NCI-H524 (cell line): ENCODE results near the gene TMEM243.

Experiments
- DNase-seq, 2 experiments: peaks; one replicate each; lab custom pipeline; 2025; lab: John Stamatoyannopoulos, UW

The TMEM243 gene

DNA sequence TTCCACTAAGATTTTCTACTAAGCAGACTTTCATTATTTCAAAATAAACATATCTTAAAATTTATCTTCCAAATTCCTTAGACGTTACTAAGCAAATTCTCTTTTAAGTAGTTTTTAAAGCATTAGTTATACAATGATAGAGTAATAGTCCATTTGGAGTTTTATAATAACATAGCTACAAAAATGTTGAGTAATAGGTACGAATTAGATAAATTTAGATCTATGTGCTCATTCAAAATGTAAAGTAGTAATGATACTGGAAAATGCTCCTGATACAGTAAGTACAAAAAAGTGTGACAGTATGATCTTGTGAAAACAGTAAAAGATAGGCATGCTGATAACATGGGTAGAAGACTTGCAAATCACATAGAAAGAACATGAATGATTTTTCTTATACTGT lies 62.8 kb downstream of the TMEM243 start:
- DNase-seq: no peak

- no peak for DNase-seq
These were observed 63.7 kb downstream of the TMEM243 start for GRCh38 chr7:87155788-87156187.

GRCh38 chr7:87154569-87154968 lies 65.0 kb downstream of the TMEM243 start:
- no peak for DNase-seq

GRCh38 chr7:87154166-87154565 lies 65.4 kb downstream of the TMEM243 start:
- DNase-seq: no peak

- DNase-seq: no peak
These were observed 66.5 kb downstream of the TMEM243 start for GRCh38 chr7:87152897-87153641.

DNA sequence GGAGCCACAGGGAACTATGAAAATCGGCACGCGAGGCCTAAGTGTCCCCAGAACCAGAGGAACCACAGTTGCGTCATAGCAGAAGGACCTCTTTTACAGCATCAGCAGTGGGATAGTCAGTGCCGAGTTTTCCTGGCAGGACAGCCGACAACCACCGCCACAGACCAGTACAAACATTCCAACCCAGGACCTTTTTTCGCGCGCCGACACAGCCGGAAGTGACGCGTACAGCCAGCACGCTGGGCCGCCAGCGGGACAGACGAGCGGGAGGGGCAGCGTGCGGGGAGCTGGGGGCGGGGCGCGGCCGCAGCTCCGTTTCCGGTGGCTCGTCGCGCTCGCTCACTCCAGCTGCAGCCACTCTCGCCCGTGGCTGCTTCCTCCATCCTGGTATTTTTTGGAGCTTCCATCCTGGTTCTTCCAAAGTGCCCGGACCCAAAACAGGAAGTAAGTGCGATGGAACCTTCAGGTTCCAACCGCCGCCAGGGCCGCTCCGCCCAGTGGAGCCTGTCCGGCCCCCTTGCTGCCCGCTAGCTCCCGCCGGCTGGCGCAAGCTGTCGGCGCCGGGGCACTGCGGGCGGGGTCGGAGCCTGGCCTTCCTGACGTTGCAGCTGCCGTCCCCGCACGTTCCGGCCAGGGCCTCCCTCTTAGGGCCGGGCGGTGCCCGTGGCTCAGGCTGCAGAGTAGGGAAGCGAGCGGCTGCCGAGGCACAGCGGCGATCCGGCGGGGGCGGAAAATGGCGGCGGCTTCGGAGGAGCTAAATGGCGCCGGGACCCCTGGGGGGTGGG lies 67.2 kb downstream of the TMEM243 start, which contains the start of gene DMTF1:
TSS of gene DMTF1 (plus strand) at position 342 of the 785 bp plus-strand sequence. CDS start 12,489 bp downstream, outside the sequence.
- DNase-seq: peak; percentile 82 to 92

DNA sequence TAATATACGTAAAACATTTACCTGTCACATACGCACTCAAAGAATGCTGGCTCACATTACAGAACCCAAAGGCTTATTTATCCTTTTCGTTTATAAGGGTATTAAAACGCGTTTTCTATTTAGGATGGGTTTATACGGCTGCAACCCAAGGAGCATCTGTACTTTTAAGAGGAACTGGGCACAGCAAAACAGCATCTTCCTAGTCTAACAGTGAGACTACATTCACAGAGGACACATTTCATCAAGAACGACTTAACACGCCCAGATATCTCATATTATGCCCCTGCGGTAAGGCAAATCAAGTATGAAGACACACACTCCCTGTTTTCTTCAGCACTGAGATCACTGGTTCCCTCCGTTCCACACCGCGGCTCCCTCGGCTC lies 67.8 kb downstream of the TMEM243 start:
- DNase-seq: no peak

DNA sequence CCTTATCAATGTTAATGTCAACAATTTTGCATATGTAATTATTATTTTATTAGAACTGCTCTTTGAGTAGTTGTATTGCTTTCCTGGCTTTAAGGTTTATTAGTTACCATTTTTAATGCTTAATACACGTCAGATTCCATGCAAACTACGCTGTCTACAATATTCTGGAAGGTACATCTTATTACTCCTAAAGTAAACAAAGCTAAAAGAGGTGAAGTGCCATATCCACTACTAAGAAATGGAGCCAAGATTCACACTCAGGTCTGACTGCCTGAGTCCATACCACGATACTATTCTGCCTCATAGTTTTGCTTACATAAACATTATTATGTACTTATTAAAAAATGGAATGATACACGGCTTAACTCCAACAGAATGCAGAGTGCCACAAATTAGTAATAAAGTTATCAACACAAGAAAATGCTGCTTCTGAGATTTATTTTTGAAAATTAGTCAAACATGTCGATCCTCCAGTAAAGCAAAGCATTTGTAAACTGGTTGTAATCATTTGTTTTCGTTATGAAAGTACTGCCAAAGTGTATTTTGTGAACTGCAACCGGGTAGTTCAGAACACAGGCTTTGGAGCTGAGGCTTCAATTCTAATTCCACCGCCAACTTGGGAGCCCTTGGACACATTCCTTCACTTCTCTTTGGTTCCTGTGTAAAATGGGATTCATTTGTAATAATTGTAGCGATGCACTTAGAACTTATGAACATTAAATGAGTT lies 68.4 kb downstream of the TMEM243 start:
- no peak for DNase-seq

- DNase-seq: peak in 1 of 2 experiments; percentile 10
These were observed 71.1 kb downstream of the TMEM243 start for GRCh38 chr7:87148332-87148955.

- peak; percentile 29 to 68 for DNase-seq
These were observed 72.0 kb downstream of the TMEM243 start for GRCh38 chr7:87147500-87147899.

DNA sequence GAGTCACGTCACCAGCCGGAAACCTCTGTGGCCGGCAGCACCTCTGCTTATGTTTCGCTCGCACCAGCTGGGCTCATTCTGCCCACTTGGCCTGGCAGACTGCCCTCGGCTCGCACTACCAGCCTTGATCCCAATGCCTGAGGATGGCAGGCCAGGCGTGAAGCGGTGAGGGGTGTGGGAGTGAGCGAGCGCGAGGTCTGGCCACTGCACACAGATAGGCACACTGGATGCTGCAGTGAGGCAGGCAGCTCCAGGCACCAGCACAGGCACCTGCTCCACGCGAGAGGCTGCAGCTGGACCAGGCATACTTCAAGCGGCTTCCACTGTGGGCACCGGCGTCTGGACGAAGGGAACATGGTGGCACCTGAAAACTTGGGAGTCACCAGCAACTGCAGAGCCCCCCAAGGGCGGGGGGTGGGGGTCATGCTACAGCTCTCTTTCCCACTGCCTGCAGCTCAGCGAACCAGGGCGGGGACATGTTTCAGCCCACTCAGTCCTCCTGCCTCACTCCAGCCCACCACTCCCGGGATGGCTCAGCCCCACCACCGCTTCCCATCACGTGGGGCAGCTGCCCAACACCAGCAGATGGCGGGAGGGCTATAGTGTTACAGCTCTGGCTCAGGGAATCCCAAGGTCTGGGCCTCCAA lies 72.7 kb downstream of the TMEM243 start:
- DNase-seq: peak; percentile 75 to 90
